Neural cell (in vitro differentiated cells): ENCODE measurements around the gene ARHGAP9. TPM values are rescaled to one million over a fixed set of nuclear protein-coding genes. Genes with fewer than 3 reads are reported as not detected.
"Not testable (repeated sequence)": the region's sequence is repeated elsewhere in the genome, so short reads cannot be mapped to it uniquely, and the experiment has no call there.

ENCODE experiments used
- H2AFZ ChIP-seq: fragments of 200-600, 300-800 bp; sonication (generic), shearing (Covaris generic); 2 replicates; pipeline ENCODE4 v1.6.0; 2014; ENCODE audit warnings: low read depth, mild to moderate bottlenecking, antibody characterized with exemption, low read length, moderate library complexity
- H3F3A ChIP-seq: fragments of 200-600 bp; shearing (Covaris generic); 2 replicates; pipeline ENCODE4 v1.6.1; 2016; ENCODE audit warnings: mild to moderate bottlenecking, moderate library complexity, mixed read lengths, antibody characterized with exemption, low read length; ENCODE audit not compliant: insufficient read depth, poor library complexity, severe bottlenecking
- H3K27ac ChIP-seq: fragments of 200-600, 300-800 bp; sonication (generic), shearing (Covaris generic); 2 replicates; pipeline ENCODE4 v1.5.1; 2014; ENCODE audit warnings: mild to moderate bottlenecking, low read length, moderate library complexity
- H3K27me3 ChIP-seq: fragments of 300-800, 200-600 bp; sonication (generic), shearing (Covaris generic); 2 replicates; pipeline ENCODE4 v1.6.0; 2014; ENCODE audit warnings: mild to moderate bottlenecking, low read depth, low read length, moderate library complexity; ENCODE audit not compliant: insufficient read depth
- H3K36me3 ChIP-seq: fragments of 300-800, 200-600 bp; sonication (generic), shearing (Covaris generic); 2 replicates; pipeline ENCODE4 v1.5.1; 2014; ENCODE audit warnings: mild to moderate bottlenecking, antibody characterized with exemption, low read length, moderate library complexity; ENCODE audit not compliant: insufficient read depth
- H3K4me2 ChIP-seq: fragments of 300-800, 200-600 bp; sonication (generic), shearing (Covaris generic); 2 replicates; pipeline ENCODE4 v1.6.0; 2014; ENCODE audit warnings: mild to moderate bottlenecking, low read length
- H3K4me3 ChIP-seq: fragments of 300-800, 200-600 bp; sonication (generic), shearing (Covaris generic); 2 replicates; pipeline ENCODE4 v1.5.1; 2014; ENCODE audit warnings: mild to moderate bottlenecking, low read length, moderate library complexity
- H3K79me2 ChIP-seq: fragments of 200-600 bp; shearing (Covaris generic); replicated peaks from 2 replicates; pipeline ENCODE4 v1.6.0; 2014; ENCODE audit warnings: mild to moderate bottlenecking, low read length, moderate library complexity; ENCODE audit not compliant: insufficient read depth
- H3K9ac ChIP-seq: fragments of 300-800, 200-600 bp; sonication (generic), shearing (Covaris generic); 2 replicates; pipeline ENCODE4 v1.6.1; 2016; ENCODE audit warnings: mild to moderate bottlenecking, low read length, mixed read lengths
- H3K9me2 ChIP-seq: fragments of 200-600 bp; shearing (Covaris generic); 2 replicates; pipeline ENCODE4 v1.6.1; 2016; ENCODE audit warnings: mild to moderate bottlenecking, low read length, mixed read lengths; ENCODE audit not compliant: insufficient read depth
- H3K9me3 ChIP-seq: fragments of 200-600, 300-800 bp; sonication (generic), shearing (Covaris generic); 2 replicates; pipeline ENCODE4 v1.6.1; 2016; ENCODE audit warnings: mild to moderate bottlenecking, mixed run types, low read length, moderate library complexity, mixed read lengths
- H4K20me1 ChIP-seq: fragments of 200-600 bp; shearing (Covaris generic); 2 replicates; pipeline ENCODE4 v1.6.1; 2016; ENCODE audit warnings: mild to moderate bottlenecking, mixed run types; ENCODE audit not compliant: insufficient read depth
- CTCF ChIP-seq: fragments of 450-650 bp; IDR thresholded peaks from 2 replicates; pipeline ENCODE4 v1.5.1; 2014; ENCODE audit warnings: antibody characterized with exemption, mild to moderate bottlenecking, moderate library complexity; ENCODE audit not compliant: poor library complexity, severe bottlenecking
- EP300 ChIP-seq: fragments of 450-650 bp; conservative IDR thresholded peaks from 2 replicates; pipeline ENCODE4 v1.6.1; 2014; ENCODE audit warnings: antibody characterized with exemption, mild to moderate bottlenecking, moderate library complexity; ENCODE audit not compliant: poor library complexity, severe bottlenecking
- EZH2 ChIP-seq: fragments of 200-600, 300-800 bp; shearing (Covaris generic), sonication (generic); IDR thresholded peaks from 2 replicates; pipeline ENCODE4 v1.6.1; 2014; ENCODE audit warnings: antibody characterized with exemption, low read length, borderline replicate concordance, mild to moderate bottlenecking; ENCODE audit not compliant: insufficient read depth, poor library complexity, severe bottlenecking
- MXI1 ChIP-seq: fragments of 450-650 bp; conservative IDR thresholded peaks from 2 replicates; pipeline ENCODE4 v1.6.1; 2014; ENCODE audit warnings: antibody characterized with exemption, mild to moderate bottlenecking; ENCODE audit not compliant: poor library complexity, severe bottlenecking
- POLR2AphosphoS5 ChIP-seq: IDR thresholded peaks from 2 replicates; pipeline ENCODE4 v1.6.1; 2012
- RAD21 ChIP-seq: fragments of 450-650 bp; conservative IDR thresholded peaks from 2 replicates; pipeline ENCODE4 v1.6.1; 2014; ENCODE audit warnings: antibody characterized with exemption, mild to moderate bottlenecking, moderate library complexity
- REST ChIP-seq: IDR thresholded peaks from 2 replicates; pipeline ENCODE4 v1.6.1; 2012; ENCODE audit warnings: borderline replicate concordance
- SMC3 ChIP-seq: fragments of 450-650 bp; conservative IDR thresholded peaks from 2 replicates; pipeline ENCODE4 v1.6.1; 2014; ENCODE audit warnings: antibody characterized with exemption, mild to moderate bottlenecking, moderate library complexity; ENCODE audit not compliant: poor library complexity
- TAF1 ChIP-seq: IDR thresholded peaks from 2 replicates; pipeline ENCODE4 v1.6.1; 2012; ENCODE audit warnings: low read depth
- polyA plus RNA-seq: library from polyadenylated mRNA; depleted of rRNA; stranded (reverse); fragments of >200 nt; gene quantifications from 2 replicates; pipeline ENCODE4 v1.2.3, GENCODE V29; 2014

The ARHGAP9 gene
- polyA plus RNA-seq, 1 donor from 2014 or later = not detected

- H2AFZ ChIP-seq, H3F3A ChIP-seq, H3K9ac ChIP-seq, H3K36me3 ChIP-seq, H3K27me3 ChIP-seq, H3K4me2 ChIP-seq, H3K27ac ChIP-seq, H4K20me1 ChIP-seq, H3K4me3 ChIP-seq, H3K9me2 ChIP-seq, H3K9me3 ChIP-seq: not testable (repeated sequence)
- H3K79me2 ChIP-seq = peaks cover 13% of the 10 kb centered on the region
Measured at GRCh38 chr12:57514246-57514645, 34.6 kb upstream of the ARHGAP9 start.

GRCh38 chr12:57513677-57514076 is 34.0 kb upstream of the ARHGAP9 start:
- not testable (repeated sequence) for H3K9ac ChIP-seq, H3K9me3 ChIP-seq, H3K9me2 ChIP-seq, H3K27me3 ChIP-seq, H3F3A ChIP-seq, H3K36me3 ChIP-seq, H3K79me2 ChIP-seq, H3K4me2 ChIP-seq, H4K20me1 ChIP-seq, H2AFZ ChIP-seq, H3K27ac ChIP-seq, H3K4me3 ChIP-seq

GRCh38 chr12:57513266-57513665 is 33.6 kb upstream of the ARHGAP9 start:
- Histone ChIP-seq H3K9me2 (no peaks in the 10 kb centered on the region), H3K27ac (no peak overlapping the region), H4K20me1 (no peaks in the 10 kb centered on the region), H3F3A (no peaks in the 10 kb centered on the region), H3K4me3 (no peak overlapping the region), H3K79me2 (peaks cover 4% of the 10 kb centered on the region), H3K9me3 (no peaks in the 10 kb centered on the region), H3K4me2 (no peak overlapping the region), H2AFZ (no peak overlapping the region), H3K27me3 (no peaks in the 10 kb centered on the region), H3K9ac (no peak overlapping the region), H3K36me3 (peaks cover 7% of the 10 kb centered on the region)
- no peak for TF ChIP-seq SMC3
- no peak for TF ChIP-seq EZH2
- TF ChIP-seq EP300 = no peak
- TF ChIP-seq RAD21 = no peak
- no peak for TF ChIP-seq MXI1
- no peak for TF ChIP-seq POLR2AphosphoS5
- no peak for TF ChIP-seq REST
- TF ChIP-seq TAF1 = no peak
- TF ChIP-seq CTCF = no peak
